Activated CD8-positive, alpha-beta T cell treated with anti-CD3 and anti-CD28 coated beads, Interleukin-2, amount 10 ng/mL, durations not matched to agents 7 days and 5 days (primary cell): ENCODE measurements around the gene OR8G5. TPM values are rescaled to one million over a fixed set of nuclear protein-coding genes. Genes with fewer than 3 reads are reported as not detected.
"Not testable (repeated sequence)": the region's sequence is repeated elsewhere in the genome, so short reads cannot be mapped to it uniquely, and the experiment has no call there.

ENCODE experiments used
- ATAC-seq: fragments of 150-1000 bp; cut with Tn5 transposase; one replicate; pipeline ENCODE4 v1.10.0; 2021; ENCODE audit warnings: moderate library complexity
- CTCF ChIA-PET: fragments of 350-600 bp; sonication (Branson Sonifier 250); formaldehyde crosslinking; loops from one replicate; lab custom pipeline; 2021; ENCODE audit warnings: antibody characterized with exemption; lab: Charles Lee
- POLR2A ChIA-PET: fragments of 350-600 bp; sonication (Branson Sonifier 250); formaldehyde crosslinking; loops from one replicate; lab custom pipeline; 2021; ENCODE audit warnings: antibody characterized with exemption; lab: Charles Lee
- DNase-seq: peaks from one replicate; pipeline ENCODE4 v3.0.0-alpha.2; 2020
- H3K27ac Mint-ChIP-seq: one replicate; pipeline ENCODE4 v1.8.0; 2021; ENCODE audit warnings: mild to moderate bottlenecking, mixed read lengths
- H3K27me3 Mint-ChIP-seq: one replicate; pipeline ENCODE4 v1.8.0; 2021; ENCODE audit warnings: low read depth, mixed read lengths
- H3K36me3 Mint-ChIP-seq: one replicate; pipeline ENCODE4 v1.8.0; 2021; ENCODE audit warnings: low read depth, mixed read lengths
- H3K4me1 Mint-ChIP-seq: one replicate; pipeline ENCODE4 v1.8.0; 2021; ENCODE audit warnings: low read depth, mixed read lengths
- H3K4me3 Mint-ChIP-seq: one replicate; pipeline ENCODE4 v1.8.0; 2021; ENCODE audit warnings: mild to moderate bottlenecking, mixed read lengths
- H3K9me3 Mint-ChIP-seq: one replicate; pipeline ENCODE4 v1.8.0; 2022; ENCODE audit warnings: mixed read lengths; ENCODE audit not compliant: insufficient read depth
- total RNA-seq, 2 experiments: library from RNA; stranded (reverse); gene quantifications; one replicate each; pipeline ENCODE4 v1.2.3, GENCODE V29; 2021

Gene OR8G5
- total RNA-seq: not detected

GRCh38 chr11:124256076-124256475 is at the start of gene OR8G5:
TSS of gene OR8G5 (plus strand) at chr11:124256376. CDS start at chr11:124264932, 8,556 bp downstream.
- DNase-seq (no peak), ATAC-seq (no peak)
- ChIA-PET CTCF (no interaction called here), POLR2A (no interaction called here)
- Mint-ChIP-seq H3K27ac (no peak within 1 kb of the TSS), H3K4me1 (no peaks in the 10 kb centered on the region), H3K9me3 (no peaks in the 10 kb centered on the region), H3K36me3 (no peaks in the 10 kb centered on the region), H3K27me3 (no peaks in the 10 kb centered on the region), H3K4me3 (no peak within 1 kb of the TSS)

- POLR2A ChIA-PET: no interaction called here
- ATAC-seq (no peak), DNase-seq (no peak)
- Mint-ChIP-seq H3K4me1 (no peaks in the 10 kb centered on the region), H3K27ac (no peak overlapping the region), H3K4me3 (no peak overlapping the region), H3K27me3 (peaks cover 2% of the 10 kb centered on the region), H3K9me3 (no peaks in the 10 kb centered on the region), H3K36me3 (no peaks in the 10 kb centered on the region)
- CTCF ChIA-PET: no interaction called here
Observed at GRCh38 chr11:124207102-124207792, 48.9 kb upstream of the OR8G5 start.

- ChIA-PET CTCF (no interaction called here), POLR2A (no interaction called here)
- ATAC-seq (no peak), DNase-seq (no peak)
- Mint-ChIP-seq H3K4me3 (no peak overlapping the region), H3K27me3 (peaks cover 2% of the 10 kb centered on the region), H3K9me3 (no peaks in the 10 kb centered on the region), H3K27ac (no peak overlapping the region), H3K4me1 (no peaks in the 10 kb centered on the region), H3K36me3 (no peaks in the 10 kb centered on the region)
Observed at GRCh38 chr11:124209824-124210357, 46.3 kb upstream of the OR8G5 start.

- POLR2A ChIA-PET: no interaction called here
- no peak for DNase-seq
- no peaks in the 10 kb centered on the region for H3K9me3 Mint-ChIP-seq
- H3K27ac Mint-ChIP-seq: no peak overlapping the region
- ATAC-seq: no peak
- H3K4me3 Mint-ChIP-seq: no peak overlapping the region
- H3K27me3 Mint-ChIP-seq: peaks cover 2% of the 10 kb centered on the region
- H3K4me1 Mint-ChIP-seq: no peaks in the 10 kb centered on the region
- CTCF ChIA-PET: no interaction called here
- H3K36me3 Mint-ChIP-seq: no peaks in the 10 kb centered on the region
Observed at GRCh38 chr11:124210421-124210820, 45.8 kb upstream of the OR8G5 start.

- ATAC-seq: no peak
- CTCF ChIA-PET: no interaction called here
- POLR2A ChIA-PET: no interaction called here
Observed at GRCh38 chr11:124211321-124211720, 44.9 kb upstream of the OR8G5 start.

GRCh38 chr11:124214027-124214426 is 42.1 kb upstream of the OR8G5 start:
- Mint-ChIP-seq H3K4me1 (no peaks in the 10 kb centered on the region), H3K4me3 (no peak overlapping the region), H3K9me3 (no peaks in the 10 kb centered on the region), H3K27me3 (no peaks in the 10 kb centered on the region), H3K36me3 (no peaks in the 10 kb centered on the region), H3K27ac (no peak overlapping the region)
- ATAC-seq: no peak
- ChIA-PET CTCF (no interaction called here), POLR2A (no interaction called here)
- DNase-seq: no peak

More at GRCh38 chr11:124211321-124211720, 44.9 kb upstream of the OR8G5 start:
- H3K27ac Mint-ChIP-seq: no peak overlapping the region
- no peak overlapping the region for H3K4me3 Mint-ChIP-seq
- peaks cover 2% of the 10 kb centered on the region for H3K27me3 Mint-ChIP-seq
- no peak for DNase-seq
- H3K36me3 Mint-ChIP-seq: no peaks in the 10 kb centered on the region
- no peaks in the 10 kb centered on the region for H3K9me3 Mint-ChIP-seq
- H3K4me1 Mint-ChIP-seq: no peaks in the 10 kb centered on the region

- ATAC-seq: no peak
- no peaks in the 10 kb centered on the region for H3K27me3 Mint-ChIP-seq
- no peak overlapping the region for H3K4me3 Mint-ChIP-seq
Observed at GRCh38 chr11:124219126-124219525, 37.0 kb upstream of the OR8G5 start.

GRCh38 chr11:124222407-124222806 is 33.8 kb upstream of the OR8G5 start:
- Mint-ChIP-seq H3K27me3 (no peaks in the 10 kb centered on the region), H3K4me1 (no peaks in the 10 kb centered on the region), H3K36me3 (no peaks in the 10 kb centered on the region), H3K4me3 (no peak overlapping the region), H3K9me3 (no peaks in the 10 kb centered on the region), H3K27ac (no peak overlapping the region)
- CTCF ChIA-PET: no interaction called here
- no peak for DNase-seq
- no peak for ATAC-seq
- POLR2A ChIA-PET: no interaction called here

More at GRCh38 chr11:124219126-124219525, 37.0 kb upstream of the OR8G5 start:
- Mint-ChIP-seq H3K36me3 (no peaks in the 10 kb centered on the region), H3K9me3 (no peaks in the 10 kb centered on the region), H3K4me1 (no peaks in the 10 kb centered on the region), H3K27ac (no peak overlapping the region)
- ChIA-PET POLR2A (no interaction called here), CTCF (interaction anchor here (1.1 kb wide), 1 partner anchor 147 kb away, joined by 3 read pairs; no protein-coding TSS in a partner anchor)
- DNase-seq: no peak

- POLR2A ChIA-PET, H3K4me1 Mint-ChIP-seq, H3K4me3 Mint-ChIP-seq, H3K27me3 Mint-ChIP-seq, H3K9me3 Mint-ChIP-seq, H3K36me3 Mint-ChIP-seq, ATAC-seq, CTCF ChIA-PET, H3K27ac Mint-ChIP-seq, DNase-seq: not testable (repeated sequence)
Observed at GRCh38 chr11:124224618-124225423, 31.4 kb upstream of the OR8G5 start.

- no peak for DNase-seq
- ChIA-PET POLR2A (no interaction called here), CTCF (no interaction called here)
- H3K36me3 Mint-ChIP-seq: no peaks in the 10 kb centered on the region
- no peak overlapping the region for H3K4me3 Mint-ChIP-seq
- no peaks in the 10 kb centered on the region for H3K9me3 Mint-ChIP-seq
- no peaks in the 10 kb centered on the region for H3K4me1 Mint-ChIP-seq
- H3K27me3 Mint-ChIP-seq: no peaks in the 10 kb centered on the region
- no peak overlapping the region for H3K27ac Mint-ChIP-seq
- ATAC-seq: no peak
Observed at GRCh38 chr11:124225471-124225870, 30.7 kb upstream of the OR8G5 start.

GRCh38 chr11:124233376-124233775 is 22.8 kb upstream of the OR8G5 start:
- H3K4me1 Mint-ChIP-seq: no peaks in the 10 kb centered on the region
- H3K4me3 Mint-ChIP-seq: no peak overlapping the region
- no peak for ATAC-seq
- POLR2A ChIA-PET: no interaction called here
- H3K27ac Mint-ChIP-seq: no peak overlapping the region
- CTCF ChIA-PET: no interaction called here
- no peaks in the 10 kb centered on the region for H3K9me3 Mint-ChIP-seq
- H3K36me3 Mint-ChIP-seq: no peaks in the 10 kb centered on the region
- no peak for DNase-seq
- H3K27me3 Mint-ChIP-seq: no peaks in the 10 kb centered on the region

GRCh38 chr11:124238512-124238911 is 17.7 kb upstream of the OR8G5 start:
- H3K27ac Mint-ChIP-seq: no peak overlapping the region
- H3K27me3 Mint-ChIP-seq: no peaks in the 10 kb centered on the region
- DNase-seq: no peak
- ChIA-PET POLR2A (no interaction called here), CTCF (no interaction called here)
- H3K4me1 Mint-ChIP-seq: no peaks in the 10 kb centered on the region
- no peaks in the 10 kb centered on the region for H3K9me3 Mint-ChIP-seq
- no peaks in the 10 kb centered on the region for H3K36me3 Mint-ChIP-seq
- no peak overlapping the region for H3K4me3 Mint-ChIP-seq
- no peak for ATAC-seq
